GM12878 (cell line): Measurements from ENCODE around the gene MAGEA2B. TPM values are rescaled to one million over a fixed set of nuclear protein-coding genes. Genes with fewer than 3 reads are reported as not detected.
"Not testable (repeated sequence)": the region's sequence is repeated elsewhere in the genome, so short reads cannot be mapped to it uniquely, and the experiment has no call there.

Source experiments
- ATAC-seq: fragments of 200-7000 bp; cut with Tn5 transposase; 3 replicates; pipeline ENCODE4 v1.9.1; 2020; ENCODE audit warnings: mild to moderate bottlenecking, moderate library complexity
- BruUV-seq: library from RNA; stranded (reverse); fragments of 400-500 nt; replicated peaks from 2 replicates; lab custom pipeline; 2021; lab: Mats Ljungman, UMichigan
- CTCF ChIA-PET: fragments of 300-600 bp; sonication (Branson Sonifier 250); formaldehyde crosslinking; extraction: SDS; loops from one replicate; lab custom pipeline; 2021; ENCODE audit warnings: inconsistent platforms; lab: Yijun Ruan, JAX
- POLR2A ChIA-PET: fragments of 350-600 bp; formaldehyde crosslinking; extraction: SDS; loops from one replicate; lab custom pipeline; 2021; ENCODE audit warnings: inconsistent platforms; lab: Charles Lee
- RAD21 ChIA-PET: fragments of 300-600 bp; sonication (Branson Sonifier 250); formaldehyde crosslinking; loops from one replicate; lab custom pipeline; 2023; ENCODE audit warnings: antibody characterized with exemption; ENCODE audit not compliant: unreplicated experiment; lab: Charles Lee
- SMC1A ChIA-PET: fragments of 300-600 bp; sonication (Branson Sonifier 250); formaldehyde crosslinking; loops from one replicate; lab custom pipeline; 2023; ENCODE audit not compliant: unreplicated experiment, uncharacterized antibody; lab: Charles Lee
- DNase-seq: peaks from one replicate; pipeline ENCODE4 v3.0.0-alpha.2; 2011; ENCODE audit warnings: low read depth, low spot score
- FAIRE-seq: peaks from 3 replicates; lab custom pipeline; 2011; peaks lifted over from hg19 to GRCh38; lab: Jason Lieb, UNC
- H2AFZ ChIP-seq: 2 replicates; pipeline ENCODE4 v1.6.0; 2011; ENCODE audit warnings: low read depth, low read length, control low read depth; ENCODE audit not compliant: control insufficient read depth
- H3K27ac ChIP-seq: 2 replicates; pipeline ENCODE4 v1.5.1; 2011; ENCODE audit warnings: control low read depth; ENCODE audit not compliant: control insufficient read depth, insufficient read depth
- H3K27me3 ChIP-seq, 2 experiments: replicated peaks in 1 of 2; 2 replicates each; pipeline versions ENCODE4 v1.6.0 to v1.6.1; 2011; ENCODE audit warnings: low read length in 1 of 2; ENCODE audit not compliant: control insufficient read depth in 2 of 2, insufficient read depth in 2 of 2
- H3K36me3 ChIP-seq, 2 experiments: 2 replicates each; pipeline ENCODE4 v1.5.1; 2011; ENCODE audit warnings: low read length in 1 of 2; ENCODE audit not compliant: control insufficient read depth in 2 of 2, insufficient read depth in 2 of 2
- H3K4me1 ChIP-seq: 2 replicates; pipeline ENCODE4 v1.6.1; 2011; ENCODE audit warnings: mild to moderate bottlenecking, low read length, moderate library complexity, mixed read lengths; ENCODE audit not compliant: control insufficient read depth, insufficient read depth
- H3K4me2 ChIP-seq: 2 replicates; pipeline ENCODE4 v1.6.0; 2011; ENCODE audit warnings: control low read depth; ENCODE audit not compliant: control insufficient read depth, insufficient read depth
- H3K4me3 ChIP-seq: fragments of 200-600 bp; sonication (generic); 2 replicates; pipeline ENCODE4 v1.5.1; 2016
- H3K79me2 ChIP-seq: 2 replicates; pipeline ENCODE4 v1.6.0; 2011; ENCODE audit warnings: low read length; ENCODE audit not compliant: control insufficient read depth, insufficient read depth
- H3K9ac ChIP-seq: 2 replicates; pipeline ENCODE4 v1.8.0; 2011; ENCODE audit warnings: low read length, control low read depth, mixed read lengths; ENCODE audit not compliant: control insufficient read depth, insufficient read depth
- H3K9me3 ChIP-seq: replicated peaks from 3 replicates; pipeline ENCODE4 v1.5.1; 2011; ENCODE audit warnings: mild to moderate bottlenecking, low read length; ENCODE audit not compliant: control insufficient read depth, insufficient read depth
- H4K20me1 ChIP-seq: 2 replicates; pipeline ENCODE4 v1.6.0; 2011; ENCODE audit not compliant: control insufficient read depth, insufficient read depth
- CBX3 ChIP-seq: fragments of 200-600 bp; sonication (generic); IDR thresholded peaks from 2 replicates; pipeline ENCODE4 v1.6.1; 2016; ENCODE audit warnings: low read depth, borderline replicate concordance
- EED ChIP-seq: sonication (generic); IDR thresholded peaks from 2 replicates; pipeline ENCODE4 v1.6.1; 2016; ENCODE audit warnings: antibody characterized with exemption, low read depth
- EZH2 ChIP-seq: IDR thresholded peaks from 2 replicates; pipeline ENCODE4 v1.6.1; 2012; ENCODE audit warnings: low read depth, mild to moderate bottlenecking, control low read depth, inconsistent platforms, low read length, borderline replicate concordance; ENCODE audit not compliant: control insufficient read depth
- FOXK2 ChIP-seq: fragments of 450-650 bp; IDR thresholded peaks from 2 replicates; pipeline ENCODE4 v1.6.1; 2017; ENCODE audit warnings: mild to moderate bottlenecking, moderate library complexity
- MEF2A ChIP-seq: IDR thresholded peaks from 2 replicates; pipeline ENCODE4 v1.6.1; 2011; ENCODE audit warnings: low read depth, mild to moderate bottlenecking, low read length, moderate library complexity; ENCODE audit not compliant: insufficient read depth
- WGBS: methylation state at CpG from one replicate; pipeline ENCODE4 v1.1.6; 2016; ENCODE audit warnings: low lambda C conversion rate; ENCODE audit not compliant: insufficient replicate concordance, insufficient coverage; ENCODE audit errors: missing lambda C conversion rate; 5-methylcytosine and 5-hydroxymethylcytosine counted together
- in situ Hi-C: fragments of 300-500 bp; cut with MboI; formaldehyde crosslinking; loops from 9 replicates; pipeline ENCODE4 v1.14.3; 2018; ENCODE audit warnings: mixed read lengths
- intact Hi-C: fragments of 100-400 bp; cut with micrococcal nuclease; formaldehyde crosslinking; loops from one replicate; pipeline ENCODE4 v1.14.2; 2022; ENCODE audit not compliant: unreplicated experiment
- polyA plus RNA-seq, 11 experiments: library from polyadenylated mRNA; depleted of rRNA in 4 of 11; unstranded in 6 of 11; stranded (reverse) in 5 of 11; fragments of >200 nt; fragmentation: Nextera tagmentation in 4 of 11; fragmentation: Illumina TruSeq in 1 of 11; extraction: Ambion mirVana in 4 of 11; extraction: Trizol in 1 of 11; gene quantifications; 1 replicate in 1 of 11; 2 replicates in 10 of 11; pipeline versions ENCODE4 v1.2.1 to v1.2.3, GENCODE V29; 2011 to 2016; ENCODE audit warnings: inconsistent platforms in 2 of 11, missing spikeins in 2 of 11, low read depth in 1 of 11
- total RNA-seq, 4 experiments: library from RNA; depleted of rRNA in 3 of 4; stranded (reverse); fragments of >200 nt in 3 of 4; fragmentation: Illumina TruSeq in 1 of 4; extraction: Trizol in 1 of 4; gene quantifications; 2 replicates each; pipeline versions ENCODE4 v1.2.1 to v1.2.3, GENCODE V29; 2013 to 2021

MAGEA2B gene
- total and polyA plus RNA-seq, 10 of the 15 experiments (the other 5 are each of a cell fraction or from before 2014, with no cell fraction given): not detected

DNA sequence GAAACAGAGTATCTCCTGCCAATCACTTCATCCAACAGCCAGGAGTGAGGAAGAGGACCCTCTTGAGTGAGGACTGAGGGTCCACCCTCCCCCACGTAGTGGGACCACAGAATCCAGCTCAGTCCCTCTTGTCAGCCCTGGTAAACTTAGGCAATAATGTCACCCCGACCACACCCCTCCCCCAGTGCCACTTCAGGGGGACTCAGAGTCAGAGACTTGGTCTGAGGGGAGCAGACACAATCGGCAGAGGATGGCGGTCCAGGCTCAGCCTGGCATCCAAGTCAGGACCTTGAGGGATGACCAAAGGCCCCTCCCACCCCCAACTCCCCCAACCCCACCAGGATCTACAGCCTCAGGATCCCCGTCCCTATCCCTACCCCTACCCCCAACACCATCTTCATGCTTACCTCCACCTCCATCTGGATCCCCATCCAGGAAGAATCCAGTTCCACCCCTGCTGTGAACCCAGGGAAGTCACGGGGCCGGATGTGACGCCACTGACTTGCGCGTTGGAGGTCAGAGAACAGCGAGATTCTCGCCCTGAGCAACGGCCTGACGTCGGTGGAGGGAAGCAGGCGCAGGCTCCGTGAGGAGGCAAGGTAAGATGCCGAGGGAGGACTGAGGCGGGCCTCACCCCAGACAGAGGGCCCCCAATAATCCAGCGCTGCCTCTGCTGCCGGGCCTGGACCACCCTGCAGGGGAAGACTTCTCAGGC lies 19.0 kb downstream of the MAGEA2B start, which contains the start of the genes CSAG1 and MAGEA12:
Gene CSAG1, minus strand, starts transcription at position 461 of the 715 bp plus-strand sequence. CDS start 1,261 bp downstream, outside the sequence.
Gene MAGEA12, plus strand, starts transcription at position 497 of the 715 bp plus-strand sequence. CDS start 2,405 bp downstream, outside the sequence.
- ATAC-seq: no peak
- in situ Hi-C loops: no loop called here
- BruUV-seq: no TSS peak

DNA sequence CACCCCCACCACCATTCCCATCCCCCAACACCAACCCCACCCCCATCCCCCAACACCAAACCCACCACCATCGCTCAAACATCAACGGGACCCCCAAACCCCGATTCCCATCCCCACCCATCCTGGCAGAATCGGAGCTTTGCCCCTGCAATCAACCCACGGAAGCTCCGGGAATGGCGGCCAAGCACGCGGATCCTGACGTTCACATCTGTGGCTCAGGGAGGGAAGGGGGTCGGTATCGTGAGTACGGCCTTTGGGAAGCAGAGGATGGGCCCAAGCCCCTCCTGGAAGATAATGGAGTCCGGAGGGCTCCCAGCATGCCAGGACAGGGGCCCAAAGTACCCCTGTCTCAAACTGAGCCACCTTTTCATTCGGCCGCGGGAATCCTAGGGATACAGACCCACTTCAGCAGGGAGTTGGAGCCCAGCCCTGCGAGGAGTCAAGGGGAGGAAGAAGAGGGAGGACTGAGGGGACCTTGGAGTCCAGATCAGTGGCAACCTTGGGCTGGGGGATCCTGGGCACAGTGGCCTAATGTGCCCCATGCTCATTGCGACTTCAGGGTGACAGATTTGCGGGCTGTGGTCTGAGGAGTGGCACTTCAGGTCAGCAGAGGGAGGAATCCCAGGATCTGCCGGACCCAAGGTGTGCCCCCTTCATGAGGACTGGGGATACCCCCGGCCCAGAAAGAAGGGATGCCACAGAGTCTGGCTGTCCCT lies 19.9 kb downstream of the MAGEA2B start:
- H4K20me1 ChIP-seq, H3K4me3 ChIP-seq, H3K79me2 ChIP-seq, CTCF ChIA-PET, BruUV-seq, H3K9me3 ChIP-seq, H3K27me3 ChIP-seq, DNase-seq, FAIRE-seq, H2AFZ ChIP-seq, H3K9ac ChIP-seq, H3K4me2 ChIP-seq, intact Hi-C loops, RAD21 ChIA-PET, H3K36me3 ChIP-seq, H3K27ac ChIP-seq, ATAC-seq, H3K4me1 ChIP-seq, in situ Hi-C loops, POLR2A ChIA-PET: not testable (repeated sequence)
- 51% methylated on average over 22 of the region's 22 CpGs for WGBS
- SMC1A ChIA-PET: interaction anchor here (0.6 kb wide), 1 partner anchor 824 kb away, joined by 3 read pairs; no protein-coding TSS in a partner anchor

More for the DNA sequence above, 19.0 kb downstream of the MAGEA2B start, which contains the start of the genes CSAG1 and MAGEA12:
- 62% methylated on average over 16 of the region's 21 CpGs for WGBS
- H3K9me3 ChIP-seq: no peaks in the 10 kb centered on the region
- RAD21 ChIA-PET: no interaction called here
- no peaks in the 10 kb centered on the region for H3K79me2 ChIP-seq
- no peak within 1 kb of the TSS for H3K4me2 ChIP-seq
- H3K36me3 ChIP-seq: no peaks in the 10 kb centered on the region
- TF ChIP-seq CBX3 (no peak), EZH2 (no peak), EED (no peak), FOXK2 (no peak), MEF2A (no peak)
- TF ChIP-seq, all 136 proteins: peak for 0
- intact Hi-C loops: no loop called here
- no peak within 1 kb of the TSS for H2AFZ ChIP-seq
- H3K27me3 ChIP-seq: no peaks in the 10 kb centered on the region
- ChIA-PET POLR2A (no interaction called here), CTCF (no interaction called here), SMC1A (no interaction called here)
- no peaks in the 10 kb centered on the region for H3K4me1 ChIP-seq
- H3K9ac ChIP-seq: no peak within 1 kb of the TSS
- DNase-seq (no peak), FAIRE-seq (no peak)
- H3K4me3 ChIP-seq: no peak within 1 kb of the TSS
- no peaks in the 10 kb centered on the region for H4K20me1 ChIP-seq
- no peak within 1 kb of the TSS for H3K27ac ChIP-seq
